HuH-7.5 (cell line): ENCODE measurements around the gene CACTIN.
"Not testable (repeated sequence)": the region's sequence is repeated elsewhere in the genome, so short reads cannot be mapped to it uniquely, and the experiment has no call there.

Experiments
- DNase-seq: peaks from one replicate; pipeline ENCODE4 v3.0.0; 2011; ENCODE audit warnings: low spot score

CACTIN gene

DNA sequence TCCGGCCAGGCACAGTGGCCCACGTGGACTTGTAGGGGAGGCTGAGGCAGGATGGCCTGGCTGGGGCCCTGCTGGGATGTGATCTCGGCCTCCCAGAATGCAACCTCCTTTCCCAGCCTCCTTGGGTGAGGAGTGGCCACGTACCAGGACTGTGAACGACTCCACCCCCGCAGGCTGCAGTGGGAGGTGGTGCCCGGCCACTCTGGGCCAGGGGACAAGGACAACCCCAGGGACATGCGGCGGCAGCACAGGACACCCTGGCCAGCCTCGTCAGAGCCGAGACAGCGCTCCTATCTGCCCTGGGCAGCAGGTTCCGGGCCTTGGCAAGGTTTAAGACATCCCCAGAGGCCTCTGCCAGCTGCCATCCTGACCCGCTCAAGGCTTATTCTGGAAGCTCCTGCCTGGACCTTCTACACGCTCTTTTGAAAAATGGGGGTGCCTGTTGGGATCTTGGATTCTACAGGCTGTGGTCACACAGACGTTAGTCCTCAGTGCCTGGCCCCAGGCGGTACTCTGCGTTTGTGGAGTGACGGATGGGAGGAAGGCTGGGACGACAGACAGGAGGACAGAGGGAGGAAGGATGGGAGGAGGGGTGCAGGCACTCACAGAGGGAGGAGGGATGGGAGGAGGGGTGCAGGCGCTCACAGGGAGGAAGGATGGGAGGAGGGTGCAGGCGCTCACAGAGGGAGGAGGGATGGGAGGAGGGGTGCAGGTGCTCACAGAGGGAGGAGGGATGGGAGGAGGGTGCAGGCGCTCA is 19.9 kb upstream of the CACTIN start:
- no peak for DNase-seq

DNA sequence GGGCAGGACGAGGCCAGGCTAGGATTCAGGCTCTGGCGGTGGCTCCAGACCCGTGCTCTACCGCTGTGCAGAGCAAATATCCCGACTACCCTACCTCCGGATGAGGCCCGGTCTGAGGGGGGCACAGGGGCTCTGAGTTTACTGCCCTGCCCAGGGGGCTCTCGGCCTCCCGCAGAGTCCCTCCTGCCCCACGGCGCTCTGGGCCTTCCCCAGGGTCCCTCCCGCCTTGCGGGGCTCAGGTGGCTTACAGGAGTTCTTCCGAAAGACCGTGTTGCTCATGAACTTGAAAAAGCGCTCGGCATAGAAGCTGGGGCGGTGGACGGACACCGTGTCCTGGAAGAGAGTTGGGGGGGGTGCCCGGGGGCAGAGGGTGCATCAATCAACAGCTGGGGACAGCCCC is 19.1 kb upstream of the CACTIN start:
- no peak for DNase-seq

DNA sequence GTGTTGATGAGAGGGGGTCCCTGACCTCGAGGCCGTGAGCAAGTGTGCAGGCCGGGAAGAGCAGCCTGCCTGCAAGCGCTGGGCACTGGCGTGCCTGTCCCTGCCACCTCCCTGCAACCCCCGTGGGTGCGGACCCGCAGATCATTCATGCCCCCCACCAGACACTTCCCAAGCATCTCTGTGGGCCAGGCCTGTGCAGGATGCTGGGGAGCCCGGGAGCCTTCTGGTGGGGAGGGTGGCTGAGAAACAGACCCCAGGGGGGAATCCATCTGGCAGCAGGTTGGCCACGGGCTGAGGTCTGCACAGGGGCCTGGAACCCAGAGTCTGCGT is 18.4 kb upstream of the CACTIN start:
- DNase-seq: no peak

DNA sequence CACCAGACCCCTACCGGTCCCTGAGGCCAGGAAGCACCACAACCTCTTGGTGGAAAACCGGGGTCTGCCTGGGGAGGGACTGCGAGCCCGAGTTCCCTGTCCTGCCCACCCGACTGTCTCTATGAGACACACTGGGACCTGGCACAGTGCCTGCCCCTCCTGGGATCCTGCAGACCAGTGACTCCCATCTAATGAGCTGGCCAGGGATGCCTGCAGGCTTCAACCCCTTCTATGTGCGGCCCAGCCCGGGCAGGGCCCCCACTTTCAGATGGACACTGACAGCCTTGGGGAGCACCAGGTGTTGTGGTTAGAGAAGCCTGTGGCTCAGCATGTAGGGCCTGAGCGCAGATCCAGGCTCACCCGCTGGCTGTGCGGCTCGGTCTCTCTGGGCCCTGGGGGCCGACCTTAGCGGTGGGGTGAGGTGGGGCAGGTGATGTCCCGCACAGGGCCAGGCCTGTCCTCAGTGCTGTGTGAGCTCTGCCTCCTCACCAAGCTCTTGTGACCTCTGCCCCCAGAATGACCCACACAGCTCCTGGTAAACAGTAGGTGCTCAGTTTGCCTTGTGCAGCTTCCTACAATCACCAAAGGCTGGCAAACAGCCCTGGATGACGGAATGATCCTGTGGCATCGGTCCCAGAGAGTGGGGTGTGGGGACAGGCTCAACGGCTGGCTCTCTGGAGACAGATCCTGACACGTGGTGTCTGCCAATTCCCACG is 17.9 kb upstream of the CACTIN start:
- no peak for DNase-seq

- DNase-seq: no peak
Measured at GRCh38 chr19:3643674-3644313, 17.2 kb upstream of the CACTIN start.

DNA sequence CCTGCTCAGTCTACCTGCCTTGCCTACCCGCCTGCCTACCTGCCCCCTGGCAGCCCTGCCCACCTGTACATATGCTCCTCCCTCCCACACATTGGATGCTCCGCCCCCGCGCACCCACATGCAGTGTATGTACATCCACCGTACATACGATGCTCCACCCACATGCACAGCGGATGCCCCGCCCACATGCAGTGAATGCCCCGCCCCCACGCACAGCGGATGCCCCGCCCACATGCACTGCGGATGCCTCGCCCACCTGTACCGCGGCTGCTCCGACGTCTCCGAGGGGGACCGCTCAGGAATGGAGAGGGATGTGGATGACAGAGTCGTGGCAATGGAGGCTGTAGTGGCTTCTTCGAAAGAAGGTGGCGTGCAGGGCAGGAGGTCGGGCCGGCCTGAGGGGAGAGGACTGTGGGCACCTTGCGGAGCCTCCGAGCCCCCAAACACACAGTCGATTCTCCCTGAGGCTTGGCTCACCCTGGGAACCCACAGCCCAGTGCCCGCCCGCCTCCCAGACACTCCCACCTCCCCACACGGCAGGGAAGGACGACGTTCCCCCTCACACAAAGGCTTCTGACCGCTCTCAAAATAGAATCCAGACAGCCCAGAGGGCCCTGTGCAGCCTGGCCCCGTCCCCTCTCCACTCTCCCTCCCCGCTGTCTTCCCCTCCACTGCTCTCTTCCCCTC is 16.5 kb upstream of the CACTIN start:
- DNase-seq: no peak

DNA sequence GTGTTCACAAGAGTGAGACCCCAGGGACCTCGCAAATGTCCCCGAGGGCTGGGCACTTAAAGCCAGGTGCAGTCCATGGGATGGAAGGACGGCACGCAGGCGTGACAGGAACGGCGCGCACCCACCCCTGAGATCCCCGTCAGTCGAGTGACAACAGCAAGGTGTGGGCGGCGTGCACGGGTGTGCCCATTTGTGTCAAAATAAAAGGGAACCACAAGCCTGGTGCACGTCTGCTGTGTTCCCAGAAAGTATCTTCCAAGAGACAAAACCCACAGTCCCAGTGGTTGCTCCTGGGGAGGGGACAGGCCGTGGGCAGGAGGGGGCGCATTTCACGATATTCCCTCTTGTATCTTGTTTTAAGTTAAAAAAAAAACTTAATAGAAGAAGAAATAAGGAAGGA is 15.7 kb upstream of the CACTIN start:
- no peak for DNase-seq

DNA sequence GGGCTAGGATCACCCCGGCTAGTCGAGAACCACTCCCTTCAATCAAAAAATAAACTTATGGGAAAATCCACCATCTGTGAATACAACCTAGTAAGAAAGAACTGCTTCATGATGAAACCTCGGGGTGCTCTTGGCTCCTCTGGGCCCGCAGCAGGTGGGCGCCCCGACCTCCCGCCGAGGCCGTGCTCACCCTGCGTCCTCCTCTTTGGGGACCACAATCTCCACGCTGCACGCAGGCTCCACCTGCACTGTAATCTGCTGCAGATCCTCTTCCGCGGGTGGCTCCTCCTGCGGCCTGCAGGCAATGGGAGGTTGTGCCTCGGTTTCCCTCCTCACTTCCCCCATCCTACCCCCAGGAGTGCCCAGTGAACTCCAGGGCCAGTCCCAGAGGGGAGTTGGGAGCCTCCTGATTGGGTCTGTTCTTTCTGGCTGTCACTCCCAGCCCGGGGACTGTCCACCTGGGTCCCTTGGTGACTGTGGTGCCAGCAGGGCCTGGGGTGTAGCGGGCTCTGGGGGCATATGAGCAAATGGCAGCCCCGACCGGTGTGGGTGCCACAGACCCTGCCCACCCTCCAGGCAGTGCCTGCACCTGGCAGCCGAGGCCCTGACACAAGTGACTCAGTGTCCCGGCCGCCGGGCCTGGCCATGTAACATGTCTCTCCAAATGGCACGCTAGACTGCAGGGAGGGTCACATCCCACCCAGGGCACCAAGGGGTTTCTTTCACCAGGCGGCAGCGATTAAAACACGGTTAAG is 15.1 kb upstream of the CACTIN start:
- no peak for DNase-seq

- DNase-seq: no peak
Measured at GRCh38 chr19:3639479-3639878, 12.9 kb upstream of the CACTIN start.

DNA sequence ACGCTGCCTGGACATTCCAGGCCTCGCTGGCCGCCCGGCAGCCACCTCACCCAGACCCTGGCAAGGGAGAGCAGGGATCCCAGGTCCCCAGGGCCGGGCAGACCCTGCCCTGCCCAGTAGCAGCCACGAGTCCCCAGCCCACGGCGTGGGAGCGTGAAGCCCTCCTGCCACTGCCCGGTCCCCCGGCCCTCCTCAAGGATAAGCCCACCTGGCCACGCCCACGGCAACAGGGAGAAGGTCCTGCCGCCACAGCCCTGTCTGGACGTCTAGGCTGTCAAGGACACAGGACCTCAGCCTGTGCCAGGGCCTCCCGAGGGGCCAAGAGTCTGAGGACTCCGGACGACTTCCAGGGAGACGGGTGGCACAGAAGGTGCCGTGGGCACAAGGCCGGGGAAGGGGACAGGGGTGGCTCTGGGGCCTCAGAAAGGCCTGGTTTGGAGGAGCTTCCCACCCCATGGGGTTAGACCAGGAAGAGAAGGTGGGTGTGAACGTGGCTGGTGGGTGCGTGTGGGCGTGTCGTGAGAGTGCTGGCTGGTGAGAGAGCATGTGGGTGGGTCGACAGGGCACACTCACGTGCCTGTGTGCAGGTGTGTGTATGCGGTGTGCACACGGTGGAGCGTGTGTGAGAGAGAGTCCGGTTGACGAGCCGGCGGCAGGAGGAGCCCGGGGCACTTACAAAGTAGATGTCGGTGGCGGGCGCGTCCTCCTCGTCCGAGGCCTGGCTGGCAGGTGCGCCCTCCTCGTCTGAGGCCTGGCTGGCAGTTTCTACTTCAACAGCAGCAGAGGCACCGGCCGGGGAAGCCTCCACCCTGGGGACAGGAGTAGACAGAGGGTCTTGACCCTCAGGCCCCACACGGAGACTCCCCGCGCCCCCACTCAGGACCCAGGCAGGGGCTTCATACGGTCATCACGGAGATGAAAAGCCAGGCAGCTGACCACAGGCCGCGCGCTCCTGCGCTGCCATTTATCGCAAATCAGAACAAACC is 11.9 kb upstream of the CACTIN start:
- no peak for DNase-seq

DNA sequence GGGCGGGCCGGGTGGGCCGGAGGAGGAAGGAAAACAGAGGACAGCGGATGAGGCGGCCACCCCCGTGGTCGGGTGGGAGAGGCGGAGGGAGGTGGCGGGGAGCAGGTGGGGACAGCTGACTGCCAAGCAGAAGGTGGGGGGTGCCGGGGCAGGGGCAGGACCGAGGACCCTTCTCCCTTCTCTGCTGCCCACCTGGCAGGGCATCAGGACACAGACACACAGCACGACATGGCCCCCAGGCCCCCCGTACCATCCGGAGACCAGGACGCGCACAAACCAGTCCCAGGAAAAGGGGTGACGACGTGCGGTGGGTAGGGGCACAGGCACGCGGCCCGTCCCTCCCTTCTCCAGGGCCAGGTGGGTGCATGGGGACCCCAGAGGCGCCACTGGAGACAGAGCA is 11.0 kb upstream of the CACTIN start:
- DNase-seq: no peak

- no peak for DNase-seq
Measured at GRCh38 chr19:3636962-3637361, 10.4 kb upstream of the CACTIN start.

- no peak for DNase-seq
Measured at GRCh38 chr19:3636506-3636905, 9.9 kb upstream of the CACTIN start.

- no peak for DNase-seq
Measured at GRCh38 chr19:3634496-3635045, 8.0 kb upstream of the CACTIN start.

DNA sequence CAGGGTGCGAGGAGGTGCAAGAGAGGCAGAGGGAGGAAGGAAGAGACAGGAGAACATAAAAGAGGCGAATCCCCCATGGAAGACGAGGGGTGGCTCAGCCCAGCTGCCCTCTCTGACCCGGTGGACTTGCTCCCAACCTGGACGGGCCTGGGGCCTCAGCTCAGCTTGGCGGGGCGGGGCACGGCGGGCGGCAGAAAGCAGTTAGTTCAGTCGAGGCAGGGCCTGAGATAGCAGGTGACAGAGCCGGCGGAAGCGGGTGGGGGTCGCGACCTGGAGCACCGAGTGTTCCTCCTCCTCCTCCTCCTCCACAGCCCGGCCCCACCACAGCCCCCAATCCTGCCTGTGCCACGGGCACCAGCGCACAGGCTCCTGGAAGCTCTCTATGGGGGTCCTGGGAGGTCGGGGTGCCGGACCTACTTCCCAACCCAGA is 7.0 kb upstream of the CACTIN start:
- no peak for DNase-seq

- no peak for DNase-seq
Measured at GRCh38 chr19:3632739-3633558, 6.4 kb upstream of the CACTIN start.

DNA sequence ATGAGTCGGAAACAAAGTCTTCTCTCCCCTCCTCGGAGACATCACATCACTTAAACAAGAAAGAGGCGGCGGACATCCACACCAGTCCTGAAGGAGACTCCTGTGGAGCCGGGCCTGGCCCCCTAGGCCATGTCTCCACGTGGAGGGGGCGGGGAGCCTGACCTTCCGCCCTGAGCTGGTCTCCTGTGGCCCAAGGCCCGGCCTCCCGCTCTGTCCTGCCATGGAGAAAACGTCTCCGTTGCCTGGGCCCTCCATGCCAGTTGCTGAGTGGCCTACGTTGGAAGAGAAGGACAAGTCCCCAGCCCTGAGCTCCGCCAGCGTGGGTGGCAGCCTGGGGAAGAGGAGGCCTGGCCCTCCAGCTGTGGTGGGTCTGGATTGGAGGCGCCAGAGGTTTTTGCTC is 5.5 kb upstream of the CACTIN start:
- DNase-seq: no peak

- no peak for DNase-seq
Measured at GRCh38 chr19:3631053-3631861, 4.7 kb upstream of the CACTIN start.

DNA sequence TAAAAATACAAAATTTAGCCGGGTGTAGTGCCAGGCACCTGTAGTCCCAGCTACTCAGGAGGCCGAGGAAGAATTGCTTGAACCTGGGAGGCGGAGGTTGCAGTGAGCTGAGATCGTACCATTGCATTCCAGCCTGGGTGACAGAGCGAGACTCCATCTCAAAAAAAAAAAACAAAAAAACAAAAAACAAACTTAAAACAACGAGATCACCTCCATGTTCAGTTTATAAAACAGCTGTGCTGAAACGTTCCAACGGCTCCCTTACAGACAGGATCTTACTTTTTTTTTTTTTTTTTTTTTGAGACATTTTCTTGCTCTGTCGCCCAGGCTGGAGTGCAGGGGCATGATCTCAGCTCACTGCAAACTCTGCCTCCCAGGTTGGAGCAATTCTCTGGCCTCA is 2.2 kb upstream of the CACTIN start:
- not testable (repeated sequence) for DNase-seq
